GM12891 (cell line): ENCODE measurements around the gene TLCD1.

Source experiments
- DNase-seq: peaks from one replicate; pipeline ENCODE4 v3.0.0; 2011; ENCODE audit warnings: low spot score; ENCODE audit not compliant: insufficient read length
- FAIRE-seq: peaks from 2 replicates; lab custom pipeline; 2011; peaks lifted over from hg19 to GRCh38; lab: Jason Lieb, UNC
- PAX5 ChIP-seq: IDR thresholded peaks from 2 replicates; pipeline ENCODE4 v1.6.1; 2011; ENCODE audit warnings: low read length, moderate library complexity, mild to moderate bottlenecking; ENCODE audit not compliant: insufficient read depth, severe bottlenecking
- POLR2A ChIP-seq: IDR thresholded peaks from 2 replicates; pipeline ENCODE4 v1.6.1; 2011; ENCODE audit warnings: low read depth, low read length, control low read depth
- POLR2AphosphoS5 ChIP-seq: IDR thresholded peaks from 2 replicates; pipeline ENCODE4 v1.6.1; 2011; ENCODE audit warnings: low read depth, low read length, control low read depth
- POU2F2 ChIP-seq: IDR thresholded peaks from 2 replicates; pipeline ENCODE4 v1.6.1; 2011; ENCODE audit warnings: low read depth, mild to moderate bottlenecking, control low read depth, low read length, moderate library complexity
- SPI1 ChIP-seq: IDR thresholded peaks from 2 replicates; pipeline ENCODE4 v1.6.1; 2011; ENCODE audit warnings: low read depth, low read length, control low read depth
- TAF1 ChIP-seq: IDR thresholded peaks from 2 replicates; pipeline ENCODE4 v1.6.1; 2011; ENCODE audit warnings: low read depth, low read length, control low read depth

TLCD1 gene

GRCh38 chr17:28711723-28712031 is 14.4 kb downstream of the TLCD1 start, which contains the start of gene PROCA1:
PROCA1 (minus strand) TSS chr17:28711888; CDS start chr17:28711660, 228 bp downstream.
- no peak for TF ChIP-seq TAF1
- no peak for TF ChIP-seq POLR2A
- no peak for TF ChIP-seq SPI1
- no peak for TF ChIP-seq POLR2AphosphoS5
- no peak for TF ChIP-seq POU2F2
- no peak for TF ChIP-seq PAX5
- DNase-seq, result no peak
- FAIRE-seq, result no peak

GRCh38 chr17:28710861-28711722 is 14.9 kb downstream of the TLCD1 start:
- peak; percentile 94 for DNase-seq
- FAIRE-seq, result peak; percentile 92

GRCh38 chr17:28707339-28707720 is 18.7 kb downstream of the TLCD1 start:
- FAIRE-seq (no peak), DNase-seq (no peak)
- TF ChIP-seq TAF1, result no peak

More at GRCh38 chr17:28710861-28711722, 14.9 kb downstream of the TLCD1 start:
- TF ChIP-seq POU2F2 (peak; percentile 22; the same call in 1 of the 2 replicates), SPI1 (no peak), POLR2A (no peak), POLR2AphosphoS5 (peak; percentile 64; the same call in 1 of the 2 replicates), PAX5 (no peak)

GRCh38 chr17:28706471-28707338 is 19.3 kb downstream of the TLCD1 start:
- TF ChIP-seq POLR2AphosphoS5 (no peak), TAF1 (no peak)
- DNase-seq, result no peak

GRCh38 chr17:28705728-28706334 is 20.2 kb downstream of the TLCD1 start:
- DNase-seq (no peak), FAIRE-seq (no peak)
- no peak for TF ChIP-seq POU2F2
- no peak for TF ChIP-seq SPI1
- no peak for TF ChIP-seq POLR2A
- no peak for TF ChIP-seq POLR2AphosphoS5
- TF ChIP-seq PAX5, result no peak
- TF ChIP-seq TAF1, result no peak

More at GRCh38 chr17:28706471-28707338, 19.3 kb downstream of the TLCD1 start:
- no peak for FAIRE-seq

GRCh38 chr17:28705074-28705659 is 20.9 kb downstream of the TLCD1 start:
- DNase-seq, result no peak

GRCh38 chr17:28704219-28704858 is 21.7 kb downstream of the TLCD1 start:
- DNase-seq (no peak), FAIRE-seq (no peak)
- TF ChIP-seq TAF1, result no peak
- no peak for TF ChIP-seq POU2F2
- TF ChIP-seq POLR2A, result no peak
- TF ChIP-seq SPI1, result no peak
- no peak for TF ChIP-seq PAX5
- no peak for TF ChIP-seq POLR2AphosphoS5

More at GRCh38 chr17:28705074-28705659, 20.9 kb downstream of the TLCD1 start:
- no peak for TF ChIP-seq POLR2A
- no peak for TF ChIP-seq PAX5
- no peak for TF ChIP-seq SPI1
- TF ChIP-seq POU2F2, result no peak
- no peak for TF ChIP-seq POLR2AphosphoS5
- no peak for TF ChIP-seq TAF1
- no peak for FAIRE-seq

GRCh38 chr17:28703552-28704218 is 22.3 kb downstream of the TLCD1 start:
- no peak for DNase-seq
- FAIRE-seq, result no peak
- TF ChIP-seq PAX5 (no peak), TAF1 (no peak), SPI1 (no peak), POLR2AphosphoS5 (no peak), POLR2A (no peak), POU2F2 (no peak)

GRCh38 chr17:28702752-28703150 is 23.3 kb downstream of the TLCD1 start:
- no peak for FAIRE-seq

More at GRCh38 chr17:28702752-28703150, 23.3 kb downstream of the TLCD1 start:
- no peak for DNase-seq
- TF ChIP-seq POLR2AphosphoS5 (no peak), PAX5 (no peak), POLR2A (no peak), POU2F2 (no peak), TAF1 (no peak), SPI1 (no peak)
